Measurements from ENCODE around the gene CST6. TPM values are rescaled to one million over a fixed set of nuclear protein-coding genes. Genes with fewer than 3 reads are reported as not detected.
"Not testable (repeated sequence)": the region's sequence is repeated elsewhere in the genome, so short reads cannot be mapped to it uniquely, and the experiment has no call there.

The CST6 gene
- total RNA-seq, 1 donor from 2014 or later, result not detected

DNA sequence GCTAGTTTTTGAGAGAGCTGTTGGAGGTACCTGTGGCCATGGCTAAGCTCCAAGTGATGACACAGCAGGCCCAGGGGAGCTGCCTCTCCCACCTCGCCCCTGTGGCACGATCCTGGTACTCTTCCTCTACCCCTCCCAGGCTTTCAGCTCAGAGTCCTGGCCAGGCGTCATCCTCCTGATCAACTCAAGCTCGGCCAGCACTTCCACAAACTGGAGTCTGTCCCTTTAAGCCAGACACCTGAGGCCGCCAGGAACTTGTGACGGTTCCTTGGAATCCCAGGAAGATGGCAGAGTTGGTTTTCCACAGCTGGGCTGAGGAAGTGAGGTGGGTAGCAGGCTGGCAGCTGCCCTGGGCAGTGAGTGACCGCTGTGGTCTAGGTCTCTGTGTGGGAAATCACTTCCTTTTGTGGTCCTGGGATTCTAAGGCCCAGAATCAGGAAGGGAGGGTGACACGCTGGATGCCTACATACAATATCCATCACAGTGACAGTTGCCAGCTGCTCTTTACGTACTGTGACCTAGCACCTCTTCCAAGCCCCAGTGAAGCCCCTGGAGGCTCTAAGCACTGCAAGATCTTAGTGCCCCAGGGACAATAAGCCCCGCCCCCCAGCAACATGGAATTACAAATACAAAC is 3.2 kb upstream of the CST6 start:
- peaks cover 3% of the 10 kb centered on the region for H3K27me3 Mint-ChIP-seq (ENCODE audit: low read depth, unreplicated experiment)
- no peak overlapping the region for H3K27ac Mint-ChIP-seq (ENCODE audit: unreplicated experiment)
- H3K4me1 Mint-ChIP-seq (ENCODE audit: low read depth, unreplicated experiment), result peaks cover 7% of the 10 kb centered on the region
- Histone ChIP-seq H2AFZ (ENCODE audit: low read depth, low read length) (no peak overlapping the region), H3K27ac (ENCODE audit: low read depth, low read length) (no peak overlapping the region), H3K9me3 (ENCODE audit: insufficient read depth, low read depth, low read length) (no peaks in the 10 kb centered on the region), H3K36me3 (ENCODE audit: insufficient read depth, low read length) (peaks cover 9% of the 10 kb centered on the region), H4K20me1 (ENCODE audit: insufficient read depth, low read length) (peaks cover 3% of the 10 kb centered on the region), H3K27me3 (ENCODE audit: insufficient read depth, low read length) (peaks cover 3% of the 10 kb centered on the region), H3K4me3 (ENCODE audit: insufficient read depth, low read depth, low read length) (no peak overlapping the region), H3K9ac (ENCODE audit: low read length) (no peak overlapping the region), H3K4me1 (ENCODE audit: insufficient read depth, low read length) (peaks cover 8% of the 10 kb centered on the region), H3K4me2 (ENCODE audit: low read length) (no peak overlapping the region), H3K79me2 (ENCODE audit: insufficient read depth, low read length) (peaks cover 6% of the 10 kb centered on the region)
- DNase-seq (ENCODE audit: low read depth) (no peak), FAIRE-seq (no peak)
- no peak overlapping the region for H3K4me3 Mint-ChIP-seq (ENCODE audit: unreplicated experiment)
- no peak for TF ChIP-seq CTCF (IDR thresholded peaks at IDR 0.05; ENCODE audit: insufficient read depth, low read depth, low read length)
- TF ChIP-seq EZH2 (IDR thresholded peaks at IDR 0.05; ENCODE audit: insufficient read depth, low read length), result no peak
- peaks cover 2% of the 10 kb centered on the region for H3K9me3 Mint-ChIP-seq (ENCODE audit: unreplicated experiment)
- peaks cover 3% of the 10 kb centered on the region for H3K36me3 Mint-ChIP-seq (ENCODE audit: low read depth, unreplicated experiment)

GRCh38 chr11:66010036-66010435 is 1.8 kb upstream of the CST6 start:
- not testable (repeated sequence) for H3K36me3 ChIP-seq (ENCODE audit: insufficient read depth, low read length); H3K9me3 ChIP-seq (ENCODE audit: insufficient read depth, low read depth, low read length); H3K27me3 Mint-ChIP-seq (ENCODE audit: low read depth, unreplicated experiment); H3K79me2 ChIP-seq (ENCODE audit: insufficient read depth, low read length); H3K36me3 Mint-ChIP-seq (ENCODE audit: low read depth, unreplicated experiment); H3K9ac ChIP-seq (ENCODE audit: low read length); H3K4me3 Mint-ChIP-seq (ENCODE audit: unreplicated experiment); DNase-seq (ENCODE audit: low read depth); H3K27me3 ChIP-seq (ENCODE audit: insufficient read depth, low read length); H3K4me1 ChIP-seq (ENCODE audit: insufficient read depth, low read length); H4K20me1 ChIP-seq (ENCODE audit: insufficient read depth, low read length); FAIRE-seq; H3K4me2 ChIP-seq (ENCODE audit: low read length); H3K9me3 Mint-ChIP-seq (ENCODE audit: unreplicated experiment); H3K4me3 ChIP-seq (ENCODE audit: insufficient read depth, low read depth, low read length); H2AFZ ChIP-seq (ENCODE audit: low read depth, low read length); H3K4me1 Mint-ChIP-seq (ENCODE audit: low read depth, unreplicated experiment); H3K27ac ChIP-seq (ENCODE audit: low read depth, low read length); H3K27ac Mint-ChIP-seq (ENCODE audit: unreplicated experiment)

DNA sequence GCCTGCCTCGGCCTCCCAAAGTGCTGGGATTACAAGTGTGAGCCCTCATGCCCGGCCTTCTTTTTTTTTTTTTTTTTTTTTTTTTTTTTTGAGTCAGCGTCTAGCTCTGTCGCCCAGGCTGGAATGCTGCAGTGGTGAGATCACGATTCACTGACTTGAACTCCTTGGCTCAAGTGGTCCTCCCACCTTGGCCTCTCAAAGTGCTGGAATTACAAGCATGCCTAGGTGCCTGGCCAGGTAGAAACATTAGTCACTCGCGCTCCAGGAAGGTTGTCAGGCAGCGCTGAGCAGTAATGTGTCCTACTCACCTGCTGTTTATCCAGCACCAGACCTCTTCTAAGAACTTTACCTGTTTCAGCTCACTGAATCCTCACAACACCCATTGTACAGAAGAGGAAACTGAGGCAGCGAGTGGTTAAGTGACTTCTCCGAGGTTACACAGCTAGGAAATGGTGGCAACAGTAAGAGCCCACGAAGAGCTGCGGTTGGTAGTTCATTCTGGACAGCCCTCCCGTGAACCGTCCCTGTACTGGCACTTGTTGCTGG is 496 bp upstream of the CST6 start:
- H3K9me3 ChIP-seq (ENCODE audit: insufficient read depth, low read depth, low read length), result no peaks in the 10 kb centered on the region
- peak; percentile 41 for TF ChIP-seq EZH2 (IDR thresholded peaks at IDR 0.05; ENCODE audit: insufficient read depth, low read length)
- TF ChIP-seq CTCF (IDR thresholded peaks at IDR 0.05; ENCODE audit: insufficient read depth, low read depth, low read length), result no peak
- H3K36me3 Mint-ChIP-seq (ENCODE audit: low read depth, unreplicated experiment), result no peaks in the 10 kb centered on the region
- H3K4me1 ChIP-seq (ENCODE audit: insufficient read depth, low read length), result peaks cover 21% of the 10 kb centered on the region
- no peak overlapping the region for H3K4me3 ChIP-seq (ENCODE audit: insufficient read depth, low read depth, low read length)
- H3K9ac ChIP-seq (ENCODE audit: low read length), result no peak overlapping the region
- no peaks in the 10 kb centered on the region for H3K36me3 ChIP-seq (ENCODE audit: insufficient read depth, low read length)
- DNase-seq (ENCODE audit: low read depth) (peak; percentile 71), FAIRE-seq (no peak)
- peaks cover 12% of the 10 kb centered on the region for H3K4me1 Mint-ChIP-seq (ENCODE audit: low read depth, unreplicated experiment)
- H3K4me2 ChIP-seq (ENCODE audit: low read length), result peak overlapping the region; percentile 19
- H3K9me3 Mint-ChIP-seq (ENCODE audit: unreplicated experiment), result peaks cover 2% of the 10 kb centered on the region
- H3K27ac Mint-ChIP-seq (ENCODE audit: unreplicated experiment), result no peak overlapping the region
- H3K27me3 ChIP-seq (ENCODE audit: insufficient read depth, low read length), result peaks cover 3% of the 10 kb centered on the region
- H3K4me3 Mint-ChIP-seq (ENCODE audit: unreplicated experiment), result no peak overlapping the region
- peaks cover 3% of the 10 kb centered on the region for H3K27me3 Mint-ChIP-seq (ENCODE audit: low read depth, unreplicated experiment)
- no peaks in the 10 kb centered on the region for H4K20me1 ChIP-seq (ENCODE audit: insufficient read depth, low read length)
- H2AFZ ChIP-seq (ENCODE audit: low read depth, low read length), result no peak overlapping the region
- no peak overlapping the region for H3K27ac ChIP-seq (ENCODE audit: low read depth, low read length)
- H3K79me2 ChIP-seq (ENCODE audit: insufficient read depth, low read length), result no peaks in the 10 kb centered on the region
